ENCODE measurements around the gene JADE2.
"Not testable (repeated sequence)": the region's sequence is repeated elsewhere in the genome, so short reads cannot be mapped to it uniquely, and the experiment has no call there.

The JADE2 gene

GRCh38 chr5:134595458-134595838 lies 70.0 kb downstream of the JADE2 start:
- no peak for DNase-seq

- not testable (repeated sequence) for DNase-seq
Measured at GRCh38 chr5:134599820-134600219, 74.3 kb downstream of the JADE2 start.

GRCh38 chr5:134600600-134600999 lies 75.1 kb downstream of the JADE2 start:
- DNase-seq: no peak

- no peak for DNase-seq
Measured at GRCh38 chr5:134603059-134603458, 77.6 kb downstream of the JADE2 start.

- no peak for DNase-seq
Measured at GRCh38 chr5:134604908-134605307, 79.4 kb downstream of the JADE2 start.

- DNase-seq: no peak
Measured at GRCh38 chr5:134606726-134607125, 81.3 kb downstream of the JADE2 start.

- no peak for DNase-seq
Measured at GRCh38 chr5:134608555-134608954, 83.1 kb downstream of the JADE2 start.

GRCh38 chr5:134609232-134609851 lies 83.9 kb downstream of the JADE2 start:
- no peak for DNase-seq

- no peak for DNase-seq
Measured at GRCh38 chr5:134610725-134611124, 85.3 kb downstream of the JADE2 start.

GRCh38 chr5:134611515-134611914 lies 86.0 kb downstream of the JADE2 start:
- DNase-seq: no peak

- DNase-seq: no peak
Measured at GRCh38 chr5:134614450-134615085, 89.1 kb downstream of the JADE2 start.

GRCh38 chr5:134620634-134621033 lies 95.2 kb downstream of the JADE2 start:
- no peak for DNase-seq

- DNase-seq: no peak
Measured at GRCh38 chr5:134625559-134625958, 100.1 kb downstream of the JADE2 start.

GRCh38 chr5:134626369-134627014 lies 101.0 kb downstream of the JADE2 start:
- no peak for DNase-seq

Measured in activated CD8-positive, alpha-beta memory T cell treated with anti-CD3 and anti-CD28 coated beads, Interleukin-2, amount 50 U/mL, for 4 hours (primary cell).